H1 (cell line): ENCODE measurements around the gene NCBP1. TPM values are rescaled to one million over a fixed set of nuclear protein-coding genes. Genes with fewer than 3 reads are reported as not detected.

Source experiments
- CTCF ChIA-PET: fragments of 300-600 bp; sonication (Branson Sonifier 250); formaldehyde crosslinking; loops from one replicate; lab custom pipeline; 2021; ENCODE audit not compliant: partially characterized antibody; lab: Charles Lee
- POLR2A ChIA-PET: fragments of 300-600 bp; sonication (Branson Sonifier 250); formaldehyde crosslinking; loops from one replicate; lab custom pipeline; 2021; ENCODE audit warnings: inconsistent platforms; ENCODE audit not compliant: partially characterized antibody; lab: Charles Lee
- DNase-seq, 2 experiments: peaks; one replicate each; pipeline versions ENCODE4 v3.0.0 to v3.0.0-alpha.2; 2010 to 2022; ENCODE audit warnings: low spot score in 2 of 2, low read depth in 1 of 2, mixed read lengths in 1 of 2
- FAIRE-seq: peaks from 2 replicates; lab custom pipeline; 2011; peaks lifted over from hg19 to GRCh38; lab: Jason Lieb, UNC
- H2AFZ ChIP-seq: 2 replicates; pipeline ENCODE4 v1.8.1; 2012; ENCODE audit warnings: low read length, inconsistent platforms
- H2AK5ac ChIP-seq: 2 replicates; pipeline ENCODE4 v1.6.1; 2013; ENCODE audit warnings: low read depth, low read length
- H2BK120ac ChIP-seq: replicated peaks from 2 replicates; pipeline ENCODE3; 2013; ENCODE audit warnings: low read depth, low read length, inconsistent platforms
- H2BK12ac ChIP-seq: 2 replicates; pipeline ENCODE4 v1.6.1; 2013; ENCODE audit warnings: low read depth, low read length
- H2BK15ac ChIP-seq: 2 replicates; pipeline ENCODE4 v1.6.1; 2013; ENCODE audit warnings: low read length
- H2BK20ac ChIP-seq: 2 replicates; pipeline ENCODE4 v1.6.1; 2013; ENCODE audit warnings: low read length
- H2BK5ac ChIP-seq: 2 replicates; pipeline ENCODE4 v1.6.1; 2013; ENCODE audit warnings: low read depth, low read length
- H3K14ac ChIP-seq: 2 replicates; pipeline ENCODE4 v1.6.1; 2013; ENCODE audit warnings: inconsistent platforms; ENCODE audit not compliant: insufficient read length
- H3K18ac ChIP-seq: 2 replicates; pipeline ENCODE4 v1.6.1; 2013; ENCODE audit warnings: low read length; ENCODE audit errors: extremely low read depth
- H3K23ac ChIP-seq: 2 replicates; pipeline ENCODE4 v1.6.1; 2013; ENCODE audit warnings: inconsistent platforms; ENCODE audit not compliant: insufficient read length
- H3K23me2 ChIP-seq: 2 replicates; pipeline ENCODE4 v1.6.1; 2013; ENCODE audit warnings: low read depth, low read length
- H3K27ac ChIP-seq: 2 replicates; pipeline ENCODE4 v1.6.1; 2011; ENCODE audit warnings: low read depth, low read length, inconsistent platforms
- H3K27me3 ChIP-seq, 4 experiments: replicated peaks in 1 of 4; 1 replicate in 1 of 4; 2 replicates in 3 of 4; pipeline versions ENCODE4 v1.6.1 to v1.8.1; 2011 to 2013; ENCODE audit warnings: low read length in 3 of 4, mild to moderate bottlenecking in 3 of 4, inconsistent platforms in 2 of 4, mixed read lengths in 2 of 4, moderate library complexity in 1 of 4; ENCODE audit not compliant: control insufficient read depth in 3 of 4, insufficient read depth in 3 of 4; ENCODE audit errors: extremely low read depth in 1 of 4
- H3K36me3 ChIP-seq, 4 experiments: 2 replicates each; pipeline versions ENCODE4 v1.6.1 to v1.8.1; 2011 to 2013; ENCODE audit warnings: mild to moderate bottlenecking in 4 of 4, low read length in 3 of 4, moderate library complexity in 2 of 4, control low read depth in 1 of 4, inconsistent platforms in 1 of 4; ENCODE audit not compliant: insufficient read depth in 4 of 4, control insufficient read depth in 2 of 4
- H3K4ac ChIP-seq: replicated peaks from 2 replicates; pipeline ENCODE3; 2013; ENCODE audit warnings: low read length, low read depth, mixed read lengths, inconsistent platforms; ENCODE audit not compliant: insufficient read length
- H3K4me1 ChIP-seq, 4 experiments: replicated peaks in 1 of 4; 1 replicate in 1 of 4; 2 replicates in 3 of 4; pipeline versions ENCODE4 v1.6.1 to v1.8.1; 2011 to 2013; ENCODE audit warnings: low read length in 3 of 4, inconsistent platforms in 2 of 4, mixed read lengths in 1 of 4; ENCODE audit not compliant: insufficient read depth in 4 of 4, control insufficient read depth in 3 of 4
- H3K4me2 ChIP-seq, 2 experiments: 2 replicates each; pipeline versions ENCODE4 v1.6.1 to v1.8.1; 2011 to 2013; ENCODE audit warnings: low read depth in 2 of 2, low read length in 2 of 2, control low read depth in 1 of 2, inconsistent platforms in 1 of 2, mild to moderate bottlenecking in 1 of 2; ENCODE audit not compliant: insufficient read depth in 1 of 2
- H3K4me3 ChIP-seq, 4 experiments: fragments of 200-600, 300-600 bp in 1 of 4; sonication (generic), shearing (Covaris generic), sonication (Bioruptor Twin) in 1 of 4; 2 replicates each; pipeline versions ENCODE4 v1.5.1 to v1.8.1; 2011 to 2016; ENCODE audit warnings: low read length in 4 of 4, low read depth in 3 of 4, control low read depth in 2 of 4, inconsistent platforms in 2 of 4, mild to moderate bottlenecking in 2 of 4, mixed read lengths in 1 of 4, moderate library complexity in 1 of 4; ENCODE audit not compliant: insufficient read depth in 2 of 4; ENCODE audit errors: extremely low read depth in 1 of 4
- H3K56ac ChIP-seq: replicated peaks from 2 replicates; pipeline ENCODE3; 2013; ENCODE audit warnings: low read depth, mild to moderate bottlenecking, mixed read lengths, low read length, inconsistent platforms; ENCODE audit not compliant: insufficient read length
- H3K79me1 ChIP-seq: 2 replicates; pipeline ENCODE4 v1.6.1; 2013; ENCODE audit warnings: low read depth, low read length, control low read depth
- H3K79me2 ChIP-seq, 2 experiments: 2 replicates each; pipeline versions ENCODE4 v1.6.1 to v1.8.1; 2012 to 2013; ENCODE audit warnings: low read length in 2 of 2, mild to moderate bottlenecking in 2 of 2, inconsistent platforms in 1 of 2; ENCODE audit not compliant: insufficient read depth in 2 of 2, control insufficient read depth in 1 of 2
- H3K9ac ChIP-seq, 4 experiments: replicated peaks in 1 of 4; 1 replicate in 1 of 4; 2 replicates in 3 of 4; pipeline versions ENCODE4 v1.6.1 to v1.8.1; 2011 to 2013; ENCODE audit warnings: low read depth in 3 of 4, low read length in 3 of 4, control low read depth in 2 of 4, mild to moderate bottlenecking in 2 of 4, moderate library complexity in 2 of 4, inconsistent platforms in 1 of 4; ENCODE audit errors: extremely low read depth in 1 of 4
- H3K9me3 ChIP-seq, 2 experiments: 2 replicates each; pipeline versions ENCODE4 v1.6.1 to v1.8.1; 2012 to 2013; ENCODE audit warnings: mild to moderate bottlenecking in 2 of 2, moderate library complexity in 2 of 2, control low read depth in 1 of 2, inconsistent platforms in 1 of 2, low read depth in 1 of 2, low read length in 1 of 2, mixed read lengths in 1 of 2; ENCODE audit not compliant: insufficient read depth in 2 of 2
- H4K20me1 ChIP-seq, 2 experiments: replicated peaks in 1 of 2; 2 replicates each; pipeline versions ENCODE3 to v1.8.1; 2011 to 2013; ENCODE audit warnings: inconsistent platforms in 2 of 2, low read length in 2 of 2, mild to moderate bottlenecking in 1 of 2; ENCODE audit not compliant: insufficient read depth in 2 of 2, control insufficient read depth in 1 of 2
- H4K5ac ChIP-seq: 2 replicates; pipeline ENCODE4 v1.6.1; 2013; ENCODE audit warnings: low read length, low read depth, mixed read lengths, inconsistent platforms; ENCODE audit not compliant: insufficient read length
- H4K8ac ChIP-seq: 2 replicates; pipeline ENCODE4 v1.8.0; 2013; ENCODE audit warnings: mild to moderate bottlenecking, moderate library complexity, low read length, inconsistent platforms; ENCODE audit not compliant: insufficient read depth; ENCODE audit errors: extremely low read depth
- H4K91ac ChIP-seq: replicated peaks from 2 replicates; pipeline ENCODE3; 2013; ENCODE audit warnings: low read length, mixed read lengths, inconsistent platforms; ENCODE audit not compliant: insufficient read length
- CREB1 ChIP-seq: IDR thresholded peaks from 2 replicates; pipeline ENCODE4 v1.6.1; 2012; ENCODE audit warnings: inconsistent platforms
- ZNF274 ChIP-seq: IDR thresholded peaks from 2 replicates; pipeline ENCODE4 v1.7.0; 2012; ENCODE audit warnings: low read length, borderline replicate concordance; ENCODE audit errors: extremely low read depth
- whole genome bisulfite sequencing, 2 experiments: shearing (Covaris generic) in 1 of 2; methylation state at CpG; one replicate each; pipeline versions ENCODE4 v1.1.6 to v1.1.7; 2013 to 2015; ENCODE audit warnings: low lambda C conversion rate in 2 of 2, mixed read lengths in 2 of 2, inconsistent platforms in 1 of 2, low coverage in 1 of 2, missing lambda C conversion rate in 1 of 2; ENCODE audit not compliant: insufficient replicate concordance in 2 of 2, insufficient coverage in 1 of 2, insufficient read length in 1 of 2; ENCODE audit errors: extremely low coverage in 1 of 2, missing lambda C conversion rate in 1 of 2; 5-methylcytosine and 5-hydroxymethylcytosine counted together
- long read RNA-seq, 2 experiments: library from RNA in 1 of 2; library from capped mRNA in 1 of 2; stranded (forward); transcript quantifications; one replicate each; pipeline ENCODE4 v2.0.0, GENCODE V29; 2021; ENCODE audit warnings: inconsistent platforms in 1 of 2
- polyA minus RNA-seq, 3 experiments: library from RNA; depleted of rRNA, polyadenylated mRNA; stranded (reverse); fragments of >200 nt; gene quantifications; 1 replicate in 2 of 3; 2 replicates in 1 of 3; pipeline ENCODE4 v1.2.3, GENCODE V29; 2011
- polyA plus RNA-seq, 7 experiments: library from polyadenylated mRNA; depleted of rRNA in 3 of 7; stranded (reverse) in 5 of 7; unstranded in 2 of 7; fragments of >200 nt in 5 of 7; fragments of 200-250 nt in 2 of 7; gene quantifications; 1 replicate in 5 of 7; 2 replicates in 1 of 7; 4 replicates in 1 of 7; pipeline versions ENCODE4 v1.2.1 to v1.2.3, GENCODE V29; 2011 to 2013; ENCODE audit warnings: missing spikeins in 2 of 7, mixed read lengths in 2 of 7
- total RNA-seq: library from RNA; stranded (reverse); fragmentation: NEBNext Ultra II Directional; extraction: Animal tissue kit (Norgen Biotek cat#: 25700); gene quantifications from 2 replicates; pipeline ENCODE4 v1.2.1, GENCODE V29; 2021

NCBP1 gene
- total RNA-seq (54.0 and 57.5 TPM in 2 replicates), polyA plus RNA-seq (2011; rRNA removed) (9.9 and 14.7 TPM in 2 replicates), polyA minus RNA-seq (2011; rRNA and poly(A)+ RNA removed) (40.8 and 48.7 TPM in 2 replicates)
- polyA plus RNA-seq (2011; cell fraction: cytosol; rRNA removed) = 21.7 TPM
- polyA plus RNA-seq (2011; cell fraction: nucleus; rRNA removed) = 14.9 TPM
- polyA plus RNA-seq (2012, experiment 1 of 2) = 25.0 to 49.7 TPM (median 33.9 TPM) in 4 replicates
- polyA plus RNA-seq (2012, experiment 2 of 2) = 3.0 TPM
- 36.1 TPM for polyA plus RNA-seq (2013, experiment 1 of 2)
- polyA plus RNA-seq (2013, experiment 2 of 2) = 30.7 TPM
- polyA minus RNA-seq (2011; cell fraction: cytosol; rRNA and poly(A)+ RNA removed) = 31.0 TPM
- polyA minus RNA-seq (2011; cell fraction: nucleus; rRNA and poly(A)+ RNA removed) = 50.2 TPM
- long read RNA-seq, experiment 1, full-length matches to known transcripts = 13 of 39 reads
- long read RNA-seq, experiment 1, partial matches to known transcripts = 15 of 39 reads
- long read RNA-seq, experiment 1, other reads (novel, unspliced or antisense) = 11 of 39 reads
- long read RNA-seq, experiment 2, full-length matches to known transcripts = 5 of 17 reads
- long read RNA-seq, experiment 2, partial matches to known transcripts = 8 of 17 reads
- long read RNA-seq, experiment 2, other reads (novel, unspliced or antisense) = 4 of 17 reads

- Histone ChIP-seq H3K56ac (peak within 1 kb of the TSS; percentile 52), H2BK20ac (no peak within 1 kb of the TSS), H3K14ac (no peak within 1 kb of the TSS), H4K91ac (peak within 1 kb of the TSS; percentile 78), H3K27ac (peak within 1 kb of the TSS; percentile 98), H3K4ac (peak within 1 kb of the TSS; percentile 91), H3K79me2 (peaks cover 29 to 80% of the 10 kb centered on the region in 2 experiments), H2AFZ (peak within 1 kb of the TSS; percentile 54; the same call in 1 of the 2 replicates), H3K4me2 (peak within 1 kb of the TSS; percentile 72 to 89), H3K23me2 (peaks cover 5% of the 10 kb centered on the region), H2BK12ac (peak within 1 kb of the TSS; percentile 91; the same call in 1 of the 2 replicates), H3K27me3 (no peaks in the 10 kb centered on the region), H4K5ac (peak within 1 kb of the TSS; percentile 99), H2AK5ac (no peak within 1 kb of the TSS), H3K9ac (peak within 1 kb of the TSS; percentile 88 to 98 (median 94)), H2BK5ac (peak within 1 kb of the TSS; percentile 97), H4K20me1 (peaks cover 10% of the 10 kb centered on the region in 2 experiments), H2BK15ac (no peak within 1 kb of the TSS; the same call in 1 of the 2 replicates), H3K9me3 (no peaks in the 10 kb centered on the region), H3K23ac (no peak within 1 kb of the TSS), H3K79me1 (peaks cover 8% of the 10 kb centered on the region; the same call in 1 of the 2 replicates), H3K36me3 (no peaks in the 10 kb centered on the region), H3K4me1 (peaks cover 0 to 15% (median 4%) of the 10 kb centered on the region in 4 experiments; a peak in 6 of 7 replicates), H3K18ac (peak within 1 kb of the TSS; percentile 96), H2BK120ac (no peak within 1 kb of the TSS), H4K8ac (peak within 1 kb of the TSS; percentile 96), H3K4me3 (peak within 1 kb of the TSS; percentile 70 to 91 (median 87))
- DNase-seq (peak; percentile 84 to 93), FAIRE-seq (no peak)
- 2% methylated on average over 61 of the region's 83 CpGs; no CpG with 5 or more reads in 1 of the 2 experiments for WGBS, 2 experiments
- ChIA-PET CTCF (interaction anchor here (0.9 to 3.0 kb wide), 4 partner anchors 13 to 268 kb away, joined by 3 to 16 read pairs (median 4); no protein-coding TSS in a partner anchor), POLR2A (interaction anchor here (0.5 to 2.3 kb wide), 17 partner anchors 10 to 1015 kb away, joined by 3 to 9 read pairs (median 4); no protein-coding TSS in a partner anchor)
- peak; percentile 92 for TF ChIP-seq CREB1
- TF ChIP-seq ZNF274 = no peak
Measured at GRCh38 chr9:97632985-97633858, at the start of gene NCBP1, which contains the start of gene TSTD2. NCBP1 (plus strand) TSS chr9:97633821; CDS start chr9:97633882, 61 bp downstream. TSTD2 (minus strand) TSS chr9:97633368; CDS start chr9:97627562, 5,806 bp downstream.
